Measurements from ENCODE around the gene CFD.

The CFD gene

GRCh38 chr19:879711-880438 is 20.4 kb downstream of the CFD start:
- Histone ChIP-seq H3K36me3 (ENCODE audit: control insufficient read depth, low read depth, low read length) (peaks cover 17% of the 10 kb centered on the region), H3K9me3 (ENCODE audit: control insufficient read depth, low read depth, low read length) (no peaks in the 10 kb centered on the region), H3K4me1 (ENCODE audit: control insufficient read depth, low read depth, low read length) (no peaks in the 10 kb centered on the region), H3K4me3 (ENCODE audit: low read length) (no peak overlapping the region), H3K9ac (ENCODE audit: low read length) (no peak overlapping the region), H3K27me3 (ENCODE audit: control insufficient read depth, insufficient read depth, low read length) (no peaks in the 10 kb centered on the region), H3K27ac (ENCODE audit: low read length) (no peak overlapping the region)

GRCh38 chr19:881385-882071 is 22.1 kb downstream of the CFD start:
- H3K9ac ChIP-seq (ENCODE audit: low read length): no peak overlapping the region
- no peak overlapping the region for H3K27ac ChIP-seq (ENCODE audit: low read length)
- no peaks in the 10 kb centered on the region for H3K4me1 ChIP-seq (ENCODE audit: control insufficient read depth, low read depth, low read length)
- H3K4me3 ChIP-seq (ENCODE audit: low read length): no peak overlapping the region
- no peaks in the 10 kb centered on the region for H3K9me3 ChIP-seq (ENCODE audit: control insufficient read depth, low read depth, low read length)
- peaks cover 23% of the 10 kb centered on the region for H3K36me3 ChIP-seq (ENCODE audit: control insufficient read depth, low read depth, low read length)
- no peaks in the 10 kb centered on the region for H3K27me3 ChIP-seq (ENCODE audit: control insufficient read depth, insufficient read depth, low read length)

GRCh38 chr19:882871-883497 is 23.5 kb downstream of the CFD start:
- Histone ChIP-seq H3K9me3 (ENCODE audit: control insufficient read depth, low read depth, low read length) (no peaks in the 10 kb centered on the region), H3K4me1 (ENCODE audit: control insufficient read depth, low read depth, low read length) (no peaks in the 10 kb centered on the region), H3K36me3 (ENCODE audit: control insufficient read depth, low read depth, low read length) (peaks cover 24% of the 10 kb centered on the region), H3K27ac (ENCODE audit: low read length) (no peak overlapping the region), H3K27me3 (ENCODE audit: control insufficient read depth, insufficient read depth, low read length) (no peaks in the 10 kb centered on the region), H3K9ac (ENCODE audit: low read length) (no peak overlapping the region), H3K4me3 (ENCODE audit: low read length) (no peak overlapping the region)

GRCh38 chr19:883661-884211 is 24.3 kb downstream of the CFD start:
- no peaks in the 10 kb centered on the region for H3K9me3 ChIP-seq (ENCODE audit: control insufficient read depth, low read depth, low read length)
- peaks cover 24% of the 10 kb centered on the region for H3K36me3 ChIP-seq (ENCODE audit: control insufficient read depth, low read depth, low read length)
- no peak overlapping the region for H3K4me3 ChIP-seq (ENCODE audit: low read length)
- H3K27me3 ChIP-seq (ENCODE audit: control insufficient read depth, insufficient read depth, low read length): no peaks in the 10 kb centered on the region
- no peak overlapping the region for H3K9ac ChIP-seq (ENCODE audit: low read length)
- H3K27ac ChIP-seq (ENCODE audit: low read length): no peak overlapping the region
- no peaks in the 10 kb centered on the region for H3K4me1 ChIP-seq (ENCODE audit: control insufficient read depth, low read depth, low read length)

GRCh38 chr19:884420-885211 is 25.2 kb downstream of the CFD start:
- Histone ChIP-seq H3K27ac (ENCODE audit: low read length) (no peak overlapping the region), H3K27me3 (ENCODE audit: control insufficient read depth, insufficient read depth, low read length) (no peaks in the 10 kb centered on the region), H3K9ac (ENCODE audit: low read length) (no peak overlapping the region), H3K9me3 (ENCODE audit: control insufficient read depth, low read depth, low read length) (no peaks in the 10 kb centered on the region), H3K36me3 (ENCODE audit: control insufficient read depth, low read depth, low read length) (peaks cover 29% of the 10 kb centered on the region), H3K4me3 (ENCODE audit: low read length) (no peak overlapping the region), H3K4me1 (ENCODE audit: control insufficient read depth, low read depth, low read length) (no peaks in the 10 kb centered on the region)

- Histone ChIP-seq H3K9ac (ENCODE audit: low read length) (no peak overlapping the region), H3K9me3 (ENCODE audit: control insufficient read depth, low read depth, low read length) (no peaks in the 10 kb centered on the region), H3K4me3 (ENCODE audit: low read length) (no peak overlapping the region), H3K36me3 (ENCODE audit: control insufficient read depth, low read depth, low read length) (peaks cover 32% of the 10 kb centered on the region), H3K27me3 (ENCODE audit: control insufficient read depth, insufficient read depth, low read length) (no peaks in the 10 kb centered on the region), H3K27ac (ENCODE audit: low read length) (no peak overlapping the region), H3K4me1 (ENCODE audit: control insufficient read depth, low read depth, low read length) (no peaks in the 10 kb centered on the region)
Observed at GRCh38 chr19:885536-886224, 26.2 kb downstream of the CFD start.

GRCh38 chr19:887072-887471 is 27.6 kb downstream of the CFD start:
- H3K9me3 ChIP-seq (ENCODE audit: control insufficient read depth, low read depth, low read length): no peaks in the 10 kb centered on the region
- no peak overlapping the region for H3K9ac ChIP-seq (ENCODE audit: low read length)
- H3K4me3 ChIP-seq (ENCODE audit: low read length): no peak overlapping the region
- no peaks in the 10 kb centered on the region for H3K27me3 ChIP-seq (ENCODE audit: control insufficient read depth, insufficient read depth, low read length)
- H3K36me3 ChIP-seq (ENCODE audit: control insufficient read depth, low read depth, low read length): peaks cover 23% of the 10 kb centered on the region
- no peak overlapping the region for H3K27ac ChIP-seq (ENCODE audit: low read length)
- H3K4me1 ChIP-seq (ENCODE audit: control insufficient read depth, low read depth, low read length): no peaks in the 10 kb centered on the region

GRCh38 chr19:887599-887998 is 28.1 kb downstream of the CFD start:
- Histone ChIP-seq H3K27me3 (ENCODE audit: control insufficient read depth, insufficient read depth, low read length) (no peaks in the 10 kb centered on the region), H3K9ac (ENCODE audit: low read length) (no peak overlapping the region), H3K27ac (ENCODE audit: low read length) (no peak overlapping the region), H3K9me3 (ENCODE audit: control insufficient read depth, low read depth, low read length) (no peaks in the 10 kb centered on the region), H3K4me1 (ENCODE audit: control insufficient read depth, low read depth, low read length) (no peaks in the 10 kb centered on the region), H3K4me3 (ENCODE audit: low read length) (no peak overlapping the region), H3K36me3 (ENCODE audit: control insufficient read depth, low read depth, low read length) (peaks cover 22% of the 10 kb centered on the region)

GRCh38 chr19:888581-889385 is 29.3 kb downstream of the CFD start:
- Histone ChIP-seq H3K9ac (ENCODE audit: low read length) (no peak overlapping the region), H3K4me1 (ENCODE audit: control insufficient read depth, low read depth, low read length) (no peaks in the 10 kb centered on the region), H3K4me3 (ENCODE audit: low read length) (no peak overlapping the region), H3K9me3 (ENCODE audit: control insufficient read depth, low read depth, low read length) (no peaks in the 10 kb centered on the region), H3K27ac (ENCODE audit: low read length) (no peak overlapping the region), H3K27me3 (ENCODE audit: control insufficient read depth, insufficient read depth, low read length) (no peaks in the 10 kb centered on the region), H3K36me3 (ENCODE audit: control insufficient read depth, low read depth, low read length) (peaks cover 22% of the 10 kb centered on the region)

GRCh38 chr19:889662-890295 is 30.3 kb downstream of the CFD start:
- H3K36me3 ChIP-seq (ENCODE audit: control insufficient read depth, low read depth, low read length): peaks cover 22% of the 10 kb centered on the region
- H3K4me3 ChIP-seq (ENCODE audit: low read length): no peak overlapping the region
- no peak overlapping the region for H3K27ac ChIP-seq (ENCODE audit: low read length)
- H3K27me3 ChIP-seq (ENCODE audit: control insufficient read depth, insufficient read depth, low read length): no peaks in the 10 kb centered on the region
- H3K9me3 ChIP-seq (ENCODE audit: control insufficient read depth, low read depth, low read length): no peaks in the 10 kb centered on the region
- H3K4me1 ChIP-seq (ENCODE audit: control insufficient read depth, low read depth, low read length): no peaks in the 10 kb centered on the region
- H3K9ac ChIP-seq (ENCODE audit: low read length): no peak overlapping the region
